Transverse colon (tissue), 3 donors: ENCODE data around the gene VEGFB.

Source experiments
- CTCF ChIP-seq, 5 experiments: fragments of 200-600 bp in 3 of 5; fragments of 450-650 bp in 2 of 5; sonication (generic) in 3 of 5; IDR thresholded peaks; 1 replicate in 2 of 5; 2 replicates in 3 of 5; pipeline ENCODE4 v1.5.1; 2016 to 2017; ENCODE audit warnings: antibody characterized with exemption in 5 of 5, inconsistent platforms in 3 of 5, mild to moderate bottlenecking in 2 of 5, moderate library complexity in 1 of 5
- EP300 ChIP-seq: sonication (generic); formaldehyde crosslinking; IDR thresholded peaks from one replicate; pipeline ENCODE4 v1.6.1; 2017; ENCODE audit warnings: antibody characterized with exemption, low read depth
- POLR2A ChIP-seq: fragments of 450-650 bp; IDR thresholded peaks from one replicate; pipeline ENCODE4 v1.6.1; 2016; ENCODE audit warnings: antibody characterized with exemption, mild to moderate bottlenecking, moderate library complexity

GRCh38 chr11:64266339-64266738 is 32.0 kb downstream of the VEGFB start:
- TF ChIP-seq POLR2A (no peak), CTCF (IDR thresholded peaks at IDR 0.05) (no peak), EP300 (no peak)
